Measurements from ENCODE around the gene ACHE.

- TF ChIP-seq CTCF (IDR thresholded peaks at IDR 0.05) = no peak
- TF ChIP-seq POLR2A (IDR thresholded peaks at IDR 0.05) = no peak
- TF ChIP-seq POLR2AphosphoS5 (IDR thresholded peaks at IDR 0.05) = no peak
Observed at GRCh38 chr7:100864263-100864845, 31.3 kb downstream of the ACHE start.
